Measurements from ENCODE around the gene FAM9C.

The FAM9C gene

DNA sequence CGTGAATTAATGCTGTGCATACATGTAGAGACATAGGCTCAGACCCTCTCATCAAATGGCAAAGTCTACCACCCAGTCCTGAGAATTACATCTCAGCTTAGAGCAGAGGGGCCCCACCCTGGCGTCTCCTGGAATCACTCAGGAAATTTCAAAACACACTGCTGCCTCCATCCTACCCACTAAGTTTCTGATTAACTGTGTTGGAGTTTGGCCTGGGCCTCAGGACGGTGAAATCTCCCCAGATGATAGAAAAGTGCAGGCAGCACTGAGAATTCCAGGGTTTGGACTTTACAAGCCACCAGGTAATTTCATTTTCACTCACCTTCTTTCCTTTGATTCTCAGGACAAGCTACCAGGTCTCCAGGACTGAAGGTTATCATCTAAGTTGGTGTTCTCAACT, 3.3 kb upstream of the FAM9C start (continued):
- TF ChIP-seq ZNF654 (tag by site-specific recombination; IDR thresholded peaks at IDR 0.05; ENCODE audit: low read depth) (no peak), ZNF664 (tag by site-specific recombination; IDR thresholded peaks at IDR 0.05) (no peak), KLF8 (tag by site-specific recombination; IDR thresholded peaks at IDR 0.05) (no peak), ZNF366 (tag by site-specific recombination; conservative IDR thresholded peaks at IDR 0.05) (no peak), ZNF341 (tag by site-specific recombination; IDR thresholded peaks at IDR 0.05; ENCODE audit: low read depth) (no peak)
- TF ChIP-seq, protein P1, sequence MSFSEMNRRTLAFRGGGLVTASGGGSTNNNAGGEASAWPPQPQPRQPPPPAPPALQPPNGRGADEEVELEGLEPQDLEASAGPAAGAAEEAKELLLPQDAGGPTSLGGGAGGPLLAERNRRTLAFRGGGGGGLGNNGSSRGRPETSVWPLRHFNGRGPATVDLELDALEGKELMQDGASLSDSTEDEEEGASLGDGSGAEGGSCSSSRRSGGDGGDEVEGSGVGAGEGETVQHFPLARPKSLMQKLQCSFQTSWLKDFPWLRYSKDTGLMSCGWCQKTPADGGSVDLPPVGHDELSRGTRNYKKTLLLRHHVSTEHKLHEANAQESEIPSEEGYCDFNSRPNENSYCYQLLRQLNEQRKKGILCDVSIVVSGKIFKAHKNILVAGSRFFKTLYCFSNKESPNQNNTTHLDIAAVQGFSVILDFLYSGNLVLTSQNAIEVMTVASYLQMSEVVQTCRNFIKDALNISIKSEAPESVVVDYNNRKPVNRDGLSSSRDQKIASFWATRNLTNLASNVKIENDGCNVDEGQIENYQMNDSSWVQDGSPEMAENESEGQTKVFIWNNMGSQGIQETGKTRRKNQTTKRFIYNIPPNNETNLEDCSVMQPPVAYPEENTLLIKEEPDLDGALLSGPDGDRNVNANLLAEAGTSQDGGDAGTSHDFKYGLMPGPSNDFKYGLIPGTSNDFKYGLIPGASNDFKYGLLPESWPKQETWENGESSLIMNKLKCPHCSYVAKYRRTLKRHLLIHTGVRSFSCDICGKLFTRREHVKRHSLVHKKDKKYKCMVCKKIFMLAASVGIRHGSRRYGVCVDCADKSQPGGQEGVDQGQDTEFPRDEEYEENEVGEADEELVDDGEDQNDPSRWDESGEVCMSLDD (tag by site-specific recombination; IDR thresholded peaks at IDR 0.05), result no peak

DNA sequence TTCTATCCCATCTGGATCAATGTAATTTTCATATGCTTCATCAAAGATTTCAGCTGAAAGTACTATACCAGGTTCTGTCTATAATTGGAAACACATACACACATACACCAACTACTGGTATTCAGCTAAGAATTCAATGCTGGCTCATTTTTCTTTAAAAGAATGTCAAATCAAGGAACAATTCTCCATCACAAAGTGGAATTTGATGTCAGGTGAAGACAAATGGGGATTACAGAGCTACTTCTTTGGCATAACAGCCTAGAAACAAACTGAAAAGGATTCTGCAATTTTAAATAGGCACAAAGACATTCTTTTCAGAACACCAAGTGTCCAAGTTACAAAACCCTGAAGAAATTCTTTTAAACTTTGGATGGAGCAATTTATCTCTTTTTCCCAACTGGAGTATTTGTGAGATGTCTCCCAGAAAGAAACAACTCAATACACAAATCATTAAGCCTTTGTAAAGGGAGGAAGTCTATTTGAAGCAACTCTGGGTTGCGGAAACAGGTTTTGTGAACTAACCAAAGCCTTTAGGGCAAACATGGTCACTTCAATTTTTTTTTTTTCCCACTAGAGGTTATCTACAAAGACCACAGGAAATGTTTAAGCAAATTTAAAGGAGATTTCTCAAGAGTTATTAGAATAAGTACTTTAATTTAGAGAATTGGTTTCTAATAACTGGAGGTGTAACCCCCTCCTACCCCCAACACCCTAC, 1.9 kb upstream of the FAM9C start:
- Histone ChIP-seq H3K9me3 (ENCODE audit: control insufficient read depth, insufficient read depth, low read depth, low read length) (no peaks in the 10 kb centered on the region), H3K4me1 (ENCODE audit: control insufficient read depth, insufficient read depth, low read length) (no peaks in the 10 kb centered on the region), H3K27ac (ENCODE audit: extremely low read depth, low read depth, low read length) (no peak overlapping the region), H3K4me3 (ENCODE audit: low read depth, low read length) (no peak overlapping the region), H3K36me3 (ENCODE audit: control insufficient read depth in 2 of 2, insufficient read depth in 1 of 2, low read length in 2 of 2) (no peaks in the 10 kb centered on the region)
- TF ChIP-seq PRDM1 (tag by site-specific recombination; IDR thresholded peaks at IDR 0.05), result no peak
- TF ChIP-seq, protein P2, sequence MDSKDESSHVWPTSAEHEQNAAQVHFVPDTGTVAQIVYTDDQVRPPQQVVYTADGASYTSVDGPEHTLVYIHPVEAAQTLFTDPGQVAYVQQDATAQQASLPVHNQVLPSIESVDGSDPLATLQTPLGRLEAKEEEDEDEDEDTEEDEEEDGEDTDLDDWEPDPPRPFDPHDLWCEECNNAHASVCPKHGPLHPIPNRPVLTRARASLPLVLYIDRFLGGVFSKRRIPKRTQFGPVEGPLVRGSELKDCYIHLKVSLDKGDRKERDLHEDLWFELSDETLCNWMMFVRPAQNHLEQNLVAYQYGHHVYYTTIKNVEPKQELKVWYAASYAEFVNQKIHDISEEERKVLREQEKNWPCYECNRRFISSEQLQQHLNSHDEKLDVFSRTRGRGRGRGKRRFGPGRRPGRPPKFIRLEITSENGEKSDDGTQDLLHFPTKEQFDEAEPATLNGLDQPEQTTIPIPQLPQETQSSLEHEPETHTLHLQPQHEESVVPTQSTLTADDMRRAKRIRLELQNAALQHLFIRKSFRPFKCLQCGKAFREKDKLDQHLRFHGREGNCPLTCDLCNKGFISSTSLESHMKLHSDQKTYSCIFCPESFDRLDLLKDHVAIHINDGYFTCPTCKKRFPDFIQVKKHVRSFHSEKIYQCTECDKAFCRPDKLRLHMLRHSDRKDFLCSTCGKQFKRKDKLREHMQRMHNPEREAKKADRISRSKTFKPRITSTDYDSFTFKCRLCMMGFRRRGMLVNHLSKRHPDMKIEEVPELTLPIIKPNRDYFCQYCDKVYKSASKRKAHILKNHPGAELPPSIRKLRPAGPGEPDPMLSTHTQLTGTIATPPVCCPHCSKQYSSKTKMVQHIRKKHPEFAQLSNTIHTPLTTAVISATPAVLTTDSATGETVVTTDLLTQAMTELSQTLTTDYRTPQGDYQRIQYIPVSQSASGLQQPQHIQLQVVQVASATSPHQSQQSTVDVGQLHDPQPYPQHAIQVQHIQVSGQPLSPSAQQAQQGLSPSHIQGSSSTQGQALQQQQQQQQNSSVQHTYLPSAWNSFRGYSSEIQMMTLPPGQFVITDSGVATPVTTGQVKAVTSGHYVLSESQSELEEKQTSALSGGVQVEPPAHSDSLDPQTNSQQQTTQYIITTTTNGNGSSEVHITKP (tag by site-specific recombination; IDR thresholded peaks at IDR 0.05), result no peak
- no peak for TF ChIP-seq HOXC10 (CRISPR knock-in tag; IDR thresholded peaks at IDR 0.05)
- TF ChIP-seq MEIS1 (CRISPR knock-in tag; IDR thresholded peaks at IDR 0.05; ENCODE audit: borderline replicate concordance), result no peak
- ChIA-PET CTCF (interaction anchor here (0.6 to 0.8 kb wide), 2 partner anchors 71 to 100 kb away, joined by 3 to 4 read pairs; no protein-coding TSS in a partner anchor), POLR2A (no interaction called here)

DNA sequence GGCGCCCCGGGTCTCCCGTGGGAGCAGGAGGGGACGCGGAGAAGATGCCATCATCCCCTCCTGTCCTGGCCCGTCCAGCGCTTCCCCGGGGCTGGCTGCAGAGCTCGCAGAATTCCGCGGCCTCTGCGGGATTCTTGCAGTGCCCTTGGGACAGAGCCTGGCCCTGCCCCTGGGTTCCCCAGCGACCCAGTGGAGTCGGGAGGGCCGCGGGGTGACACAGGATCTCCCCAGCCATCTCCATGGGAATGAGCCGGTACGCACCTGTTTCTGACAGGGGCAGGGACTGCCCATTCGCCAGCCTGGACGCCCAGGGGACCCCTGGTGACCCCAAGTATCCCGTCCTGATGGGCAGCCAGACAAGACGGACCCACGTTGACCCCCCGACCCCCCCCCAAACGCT, 482 bp downstream of the FAM9C start:
- H3K36me3 ChIP-seq (ENCODE audit: control insufficient read depth in 2 of 2, insufficient read depth in 1 of 2, low read length in 2 of 2), result no peaks in the 10 kb centered on the region
- POLR2A ChIA-PET, result interaction anchor here (0.7 kb wide), 1 partner anchor 68 kb away, joined by 3 read pairs; no protein-coding TSS in a partner anchor
- no peak overlapping the region for H3K4me3 ChIP-seq (ENCODE audit: low read depth, low read length)
- H3K9me3 ChIP-seq (ENCODE audit: control insufficient read depth, insufficient read depth, low read depth, low read length), result no peaks in the 10 kb centered on the region
- no peak overlapping the region for H3K27ac ChIP-seq (ENCODE audit: extremely low read depth, low read depth, low read length)
- no peaks in the 10 kb centered on the region for H3K4me1 ChIP-seq (ENCODE audit: control insufficient read depth, insufficient read depth, low read length)
- CTCF ChIA-PET, result interaction anchor here (2.7 kb wide), 1 partner anchor 98 kb away, joined by 16 read pairs; no protein-coding TSS in a partner anchor
- TF ChIP-seq FEZF1 (tag by site-specific recombination; IDR thresholded peaks at IDR 0.05) (no peak), ZFHX2 (tag by site-specific recombination; conservative IDR thresholded peaks at IDR 0.05) (no peak), MYNN (tag by site-specific recombination; IDR thresholded peaks at IDR 0.05; ENCODE audit: borderline replicate concordance) (no peak), ZNF174 (tag by site-specific recombination; IDR thresholded peaks at IDR 0.05) (no peak), SP2 (tag by site-specific recombination; IDR thresholded peaks at IDR 0.05) (no peak), YY2 (tag by site-specific recombination; IDR thresholded peaks at IDR 0.05) (no peak), ZNF677 (tag by site-specific recombination; IDR thresholded peaks at IDR 0.05) (no peak), ZNF426 (tag by site-specific recombination; IDR thresholded peaks at IDR 0.05) (no peak), ZNF621 (tag by site-specific recombination; IDR thresholded peaks at IDR 0.05) (no peak), ZNF585B (tag by site-specific recombination; IDR thresholded peaks at IDR 0.05) (no peak)
- TF ChIP-seq, protein P3, sequence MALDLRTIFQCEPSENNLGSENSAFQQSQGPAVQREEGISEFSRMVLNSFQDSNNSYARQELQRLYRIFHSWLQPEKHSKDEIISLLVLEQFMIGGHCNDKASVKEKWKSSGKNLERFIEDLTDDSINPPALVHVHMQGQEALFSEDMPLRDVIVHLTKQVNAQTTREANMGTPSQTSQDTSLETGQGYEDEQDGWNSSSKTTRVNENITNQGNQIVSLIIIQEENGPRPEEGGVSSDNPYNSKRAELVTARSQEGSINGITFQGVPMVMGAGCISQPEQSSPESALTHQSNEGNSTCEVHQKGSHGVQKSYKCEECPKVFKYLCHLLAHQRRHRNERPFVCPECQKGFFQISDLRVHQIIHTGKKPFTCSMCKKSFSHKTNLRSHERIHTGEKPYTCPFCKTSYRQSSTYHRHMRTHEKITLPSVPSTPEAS (tag by site-specific recombination; IDR thresholded peaks at IDR 0.05), result no peak
- TF ChIP-seq, protein P2 (tag by site-specific recombination; IDR thresholded peaks at IDR 0.05), result no peak
